ENCODE measurements around the gene PCMT1. TPM values are rescaled to one million over a fixed set of nuclear protein-coding genes. Genes with fewer than 3 reads are reported as not detected.
"Not testable (repeated sequence)": the region's sequence is repeated elsewhere in the genome, so short reads cannot be mapped to it uniquely, and the experiment has no call there.

The PCMT1 gene
- total RNA-seq, 3 donors from 2014 or later: 85.0 to 87.4 (median 87.1) TPM

DNA sequence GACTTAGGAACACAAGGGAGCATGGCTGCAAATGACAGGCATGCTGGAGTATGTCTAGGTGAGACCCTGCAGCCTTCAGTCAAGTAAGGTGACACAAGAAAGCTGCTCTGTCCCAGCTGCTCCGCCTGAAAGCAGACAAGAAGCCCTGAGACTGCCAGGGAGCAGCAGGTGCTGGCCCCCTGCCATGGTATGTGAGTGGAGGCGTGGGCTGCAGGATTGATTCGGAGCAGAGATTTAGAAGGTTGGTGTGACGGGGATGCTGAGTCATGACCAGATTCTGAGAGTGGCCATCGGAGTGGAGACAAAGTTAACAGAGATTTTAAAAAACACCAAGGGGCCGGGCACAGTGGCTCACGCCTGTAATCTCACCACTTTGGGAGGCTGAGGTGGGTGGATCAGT is 96.8 kb downstream of the PCMT1 start:
- H3K27me3 Mint-ChIP-seq (ENCODE audit: low read depth): no peaks in the 10 kb centered on the region
- H3K4me3 Mint-ChIP-seq: no peak overlapping the region
- DNase-seq (no peak), ATAC-seq (no peak)
- no peaks in the 10 kb centered on the region for H3K9me3 Mint-ChIP-seq
- H3K36me3 Mint-ChIP-seq (ENCODE audit: insufficient read depth): peaks cover 4% of the 10 kb centered on the region
- peaks cover under 1% of the 10 kb centered on the region for H3K4me1 Mint-ChIP-seq (ENCODE audit: low read depth)

DNA sequence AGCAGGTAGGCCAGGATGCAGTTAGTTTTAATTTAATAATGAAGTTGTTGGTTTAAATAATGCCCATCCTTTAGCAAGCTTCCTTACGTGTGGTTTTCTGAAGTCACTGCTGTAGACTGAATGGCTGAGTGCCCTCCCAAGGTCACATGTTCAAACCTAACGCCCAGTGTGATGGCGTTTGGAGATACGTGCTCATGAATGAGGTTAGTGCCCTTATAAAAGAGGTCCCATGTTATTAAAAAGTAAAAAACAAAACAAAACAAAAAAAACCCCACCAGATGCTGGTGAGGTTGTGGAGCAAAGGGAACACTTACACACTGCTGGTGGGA is 98.4 kb downstream of the PCMT1 start:
- H3K4me3 Mint-ChIP-seq: no peak overlapping the region
- no peaks in the 10 kb centered on the region for H3K9me3 Mint-ChIP-seq
- ATAC-seq (no peak), DNase-seq (no peak)
- peaks cover 14% of the 10 kb centered on the region for H3K4me1 Mint-ChIP-seq (ENCODE audit: low read depth)
- H3K27me3 Mint-ChIP-seq (ENCODE audit: low read depth): no peaks in the 10 kb centered on the region
- peaks cover 7% of the 10 kb centered on the region for H3K36me3 Mint-ChIP-seq (ENCODE audit: insufficient read depth)

DNA sequence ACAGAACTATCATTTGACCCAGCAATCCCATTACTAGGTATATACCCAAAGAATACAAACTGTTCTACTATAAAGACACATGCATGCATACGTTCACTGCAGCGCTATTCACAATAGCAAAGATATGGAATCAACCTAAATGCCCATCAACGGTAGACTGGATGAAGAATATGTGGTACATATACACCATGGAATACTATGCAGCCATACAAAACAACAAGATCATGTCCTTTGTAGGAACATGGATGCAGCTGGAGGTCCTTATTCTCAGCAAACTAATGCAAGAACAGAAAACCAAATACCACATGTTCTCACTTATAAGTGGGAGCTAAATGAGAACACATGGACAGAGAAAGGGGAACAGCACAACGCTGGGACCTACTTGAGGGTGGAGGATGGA is 98.8 kb downstream of the PCMT1 start:
- H3K27me3 Mint-ChIP-seq (ENCODE audit: low read depth); DNase-seq; H3K9me3 Mint-ChIP-seq; H3K36me3 Mint-ChIP-seq (ENCODE audit: insufficient read depth); H3K4me3 Mint-ChIP-seq; ATAC-seq: not testable (repeated sequence)
- peaks cover 14% of the 10 kb centered on the region for H3K4me1 Mint-ChIP-seq (ENCODE audit: low read depth)

DNA sequence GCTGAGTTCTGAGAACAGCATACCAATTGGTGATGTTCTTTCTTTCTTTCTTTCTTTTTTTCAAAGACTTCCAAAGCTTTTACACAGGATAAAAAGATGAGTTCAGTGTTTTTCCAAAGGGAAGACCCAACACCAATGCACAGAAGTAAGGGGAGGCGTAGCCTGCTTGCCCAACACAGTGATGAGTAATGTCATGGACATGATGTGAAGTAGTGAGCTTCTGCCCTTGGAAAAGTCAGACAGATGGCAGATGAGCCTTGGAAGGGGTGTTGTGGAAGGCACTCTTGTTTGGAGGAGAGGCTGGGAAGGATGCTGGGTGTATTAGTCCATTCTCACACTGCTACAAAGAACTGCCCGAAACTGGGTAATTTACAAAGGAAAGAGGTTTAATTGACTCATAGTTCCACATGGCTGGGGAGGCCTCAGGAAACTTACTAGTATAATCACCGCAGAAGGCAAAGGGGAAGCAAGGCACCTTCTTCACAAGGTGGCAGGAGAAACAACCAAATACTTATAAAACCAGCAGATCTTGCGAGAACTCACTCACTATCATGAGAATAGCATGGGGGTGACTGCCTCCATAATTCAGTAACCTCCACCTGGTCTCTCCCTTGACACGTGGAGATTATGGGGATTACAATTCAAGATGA is 102.0 kb downstream of the PCMT1 start:
- ATAC-seq (no peak), DNase-seq (no peak)
- no peaks in the 10 kb centered on the region for H3K27me3 Mint-ChIP-seq (ENCODE audit: low read depth)
- H3K9me3 Mint-ChIP-seq: no peaks in the 10 kb centered on the region
- H3K36me3 Mint-ChIP-seq (ENCODE audit: insufficient read depth): peaks cover 7% of the 10 kb centered on the region
- H3K4me3 Mint-ChIP-seq: no peak overlapping the region
- peaks cover 14% of the 10 kb centered on the region for H3K4me1 Mint-ChIP-seq (ENCODE audit: low read depth)

DNA sequence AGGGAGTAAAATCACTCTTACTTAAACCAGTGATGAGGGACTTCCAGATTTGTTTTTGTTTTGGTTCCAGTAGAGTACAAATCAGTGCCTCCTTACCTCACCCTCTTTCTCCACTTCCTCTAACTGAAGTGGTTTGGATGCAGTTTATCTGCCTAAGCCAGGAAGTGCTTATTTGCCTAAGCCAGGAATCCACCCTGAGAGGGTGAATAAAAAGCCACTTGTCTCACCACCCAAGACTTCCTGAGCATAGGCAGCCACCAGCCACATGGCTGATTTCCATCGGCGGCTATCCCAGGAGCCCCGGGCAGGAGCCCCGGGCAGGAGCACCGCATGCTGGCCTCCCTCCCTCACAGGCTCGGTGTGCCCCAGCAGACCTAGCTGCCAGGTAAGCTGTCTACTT is 102.6 kb downstream of the PCMT1 start:
- ATAC-seq: no peak
- Mint-ChIP-seq H3K9me3 (no peaks in the 10 kb centered on the region), H3K27me3 (ENCODE audit: low read depth) (no peaks in the 10 kb centered on the region), H3K4me3 (no peak overlapping the region), H3K36me3 (ENCODE audit: insufficient read depth) (peaks cover 7% of the 10 kb centered on the region), H3K4me1 (ENCODE audit: low read depth) (peaks cover 14% of the 10 kb centered on the region)
- DNase-seq: no peak

DNA sequence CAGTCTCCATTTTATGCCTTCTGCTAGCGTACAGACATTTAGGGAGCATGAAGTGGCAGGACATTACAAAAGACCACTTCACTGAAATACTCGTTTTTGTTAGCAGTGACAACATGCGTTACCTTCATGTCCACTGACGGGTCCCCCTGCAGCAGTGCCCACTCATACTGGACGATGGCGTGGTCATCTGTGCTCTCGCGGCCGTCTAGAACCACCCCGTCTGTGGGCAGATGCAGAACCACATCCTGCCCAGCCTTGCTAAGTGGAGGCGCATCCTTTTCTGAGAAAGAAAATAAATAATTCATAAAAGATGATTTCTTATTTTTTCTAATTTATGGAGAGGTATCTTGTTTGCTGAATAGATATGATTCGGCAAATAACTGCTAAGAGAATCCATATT is 103.3 kb downstream of the PCMT1 start:
- Mint-ChIP-seq H3K4me3 (no peak overlapping the region), H3K4me1 (ENCODE audit: low read depth) (peaks cover 14% of the 10 kb centered on the region), H3K36me3 (ENCODE audit: insufficient read depth) (peaks cover 7% of the 10 kb centered on the region), H3K9me3 (no peaks in the 10 kb centered on the region), H3K27me3 (ENCODE audit: low read depth) (no peaks in the 10 kb centered on the region)
- DNase-seq: no peak
- no peak for ATAC-seq

DNA sequence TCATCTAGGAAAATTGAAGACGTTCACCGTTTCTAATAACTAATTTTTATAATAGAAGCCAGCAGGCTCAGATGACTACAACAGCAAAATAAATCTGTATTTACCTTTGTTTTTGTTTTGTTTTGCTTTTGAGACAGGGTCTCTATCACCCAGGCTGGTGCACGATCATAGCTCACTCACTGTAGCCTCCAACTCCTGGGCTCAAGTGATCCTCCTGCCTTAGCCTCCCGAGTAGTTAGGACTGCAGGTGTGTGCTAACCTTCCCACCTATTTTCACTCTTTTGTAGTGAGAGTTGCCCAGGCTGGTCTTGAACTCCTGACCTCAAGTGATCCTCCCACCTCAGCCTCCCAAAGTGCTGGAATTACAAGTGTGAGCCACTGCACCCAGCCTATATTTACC is 104.5 kb downstream of the PCMT1 start:
- H3K4me3 Mint-ChIP-seq; H3K9me3 Mint-ChIP-seq; ATAC-seq; DNase-seq; H3K27me3 Mint-ChIP-seq (ENCODE audit: low read depth); H3K36me3 Mint-ChIP-seq (ENCODE audit: insufficient read depth): not testable (repeated sequence)
- H3K4me1 Mint-ChIP-seq (ENCODE audit: low read depth): peaks cover 14% of the 10 kb centered on the region

DNA sequence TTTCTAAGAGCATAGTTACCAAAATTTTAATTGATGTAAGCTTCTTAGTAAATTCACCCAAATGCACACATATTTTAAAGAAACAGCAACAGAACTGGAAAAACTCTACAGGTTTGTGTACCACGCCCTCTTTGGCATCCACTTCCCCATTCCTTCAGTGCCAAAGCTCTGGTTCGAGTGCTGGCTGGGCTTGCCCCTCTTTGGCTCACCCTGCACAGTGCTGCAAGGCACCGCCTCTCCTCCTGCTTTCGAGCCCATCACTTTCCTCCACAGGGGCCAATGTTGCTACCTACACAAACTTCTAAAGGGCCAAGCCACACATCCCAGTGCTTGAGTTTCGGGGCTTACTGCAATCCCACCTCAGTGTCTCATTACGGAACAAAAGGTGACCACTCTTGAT is 105.0 kb downstream of the PCMT1 start:
- Mint-ChIP-seq H3K27me3 (ENCODE audit: low read depth) (peaks cover 3% of the 10 kb centered on the region), H3K9me3 (no peaks in the 10 kb centered on the region), H3K4me1 (ENCODE audit: low read depth) (peaks cover 14% of the 10 kb centered on the region), H3K4me3 (no peak overlapping the region), H3K36me3 (ENCODE audit: insufficient read depth) (peaks cover 7% of the 10 kb centered on the region)
- no peak for DNase-seq
- ATAC-seq: no peak

DNA sequence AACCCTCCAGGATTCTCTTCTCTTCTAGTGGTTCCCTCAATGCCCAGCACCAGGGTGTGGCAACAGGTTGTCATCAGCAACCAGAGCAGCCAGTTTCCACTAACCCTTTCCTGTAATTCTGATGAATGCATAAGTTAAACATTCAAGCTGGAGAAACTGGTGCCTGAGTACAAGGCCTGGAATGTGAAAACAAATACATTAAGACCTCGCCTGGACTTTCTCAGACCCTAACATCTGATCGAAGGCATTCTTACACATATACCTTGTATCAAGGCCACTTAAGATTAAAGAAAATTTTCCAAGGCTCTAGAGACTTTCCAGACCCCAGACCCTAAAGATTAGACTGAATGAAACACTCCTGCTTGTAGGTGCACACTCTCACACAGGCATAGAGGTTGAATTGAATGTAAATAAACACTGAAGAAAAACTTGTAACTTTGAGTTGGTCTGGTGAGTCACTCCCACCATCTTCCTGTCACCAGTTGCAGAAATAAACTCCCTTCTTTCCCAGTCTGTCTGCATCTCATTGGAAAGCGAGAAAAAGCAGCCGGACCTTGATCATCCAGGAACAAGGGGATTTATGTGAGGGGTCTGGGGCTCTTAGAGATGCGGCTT is 105.6 kb downstream of the PCMT1 start:
- Mint-ChIP-seq H3K4me1 (ENCODE audit: low read depth) (peaks cover 14% of the 10 kb centered on the region), H3K4me3 (no peak overlapping the region), H3K36me3 (ENCODE audit: insufficient read depth) (peaks cover 7% of the 10 kb centered on the region), H3K9me3 (no peaks in the 10 kb centered on the region), H3K27me3 (ENCODE audit: low read depth) (peaks cover 3% of the 10 kb centered on the region)
- ATAC-seq (no peak), DNase-seq (no peak)

DNA sequence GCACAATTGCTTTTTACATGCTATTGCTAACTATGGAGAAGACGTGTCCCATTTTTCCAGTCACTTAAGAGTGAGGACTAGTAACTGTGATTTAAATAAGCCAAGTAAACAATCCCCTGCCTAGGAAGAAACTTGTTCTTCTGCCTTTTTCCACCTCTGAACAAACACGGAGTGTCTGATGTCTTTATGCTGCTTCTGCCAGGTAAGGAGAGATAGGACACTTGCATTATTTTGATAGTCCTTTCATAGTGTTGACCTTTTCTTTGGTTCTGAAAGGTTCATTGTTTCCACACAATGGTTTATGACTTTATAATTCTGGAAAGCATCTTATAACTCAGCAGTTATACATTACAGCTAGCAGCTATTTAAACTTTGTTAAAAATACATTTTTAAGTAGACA is 106.2 kb downstream of the PCMT1 start:
- H3K4me3 Mint-ChIP-seq: no peak overlapping the region
- DNase-seq (no peak), ATAC-seq (no peak)
- H3K27me3 Mint-ChIP-seq (ENCODE audit: low read depth): peaks cover 5% of the 10 kb centered on the region
- peaks cover 7% of the 10 kb centered on the region for H3K36me3 Mint-ChIP-seq (ENCODE audit: insufficient read depth)
- no peaks in the 10 kb centered on the region for H3K9me3 Mint-ChIP-seq
- H3K4me1 Mint-ChIP-seq (ENCODE audit: low read depth): peaks cover 14% of the 10 kb centered on the region

DNA sequence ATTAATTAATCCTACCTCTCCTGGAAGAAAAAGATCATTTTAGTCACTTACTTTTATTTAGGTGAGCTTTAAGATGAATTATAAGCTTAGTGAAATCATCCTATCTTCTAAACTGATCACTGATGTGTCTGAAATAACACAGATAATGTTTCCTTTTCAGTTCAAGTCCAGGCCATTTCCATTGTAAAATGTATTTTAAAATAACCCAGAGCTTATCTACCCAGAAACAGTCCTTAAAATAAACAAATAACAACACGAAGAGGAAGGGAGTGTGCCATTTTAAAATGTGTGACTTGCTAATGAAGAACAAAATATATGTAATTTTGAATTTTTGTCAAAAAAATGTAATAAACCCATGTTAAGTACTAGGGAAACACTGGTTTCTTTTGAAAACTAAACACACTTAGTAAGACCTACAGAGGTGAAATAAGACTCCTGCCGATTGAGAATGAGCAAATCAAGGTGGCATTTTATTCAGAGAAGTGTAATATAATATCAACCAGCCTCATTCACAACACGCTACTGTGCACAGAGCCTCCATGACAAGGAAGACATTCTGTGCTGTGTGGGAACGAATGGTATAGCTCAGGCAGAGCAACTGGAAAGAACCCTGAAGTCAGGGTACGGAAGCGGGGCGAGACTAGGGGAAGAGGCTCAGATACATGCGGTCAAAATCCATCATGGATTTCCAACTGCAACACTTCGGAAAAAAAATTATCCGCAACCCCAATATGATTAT is 106.9 kb downstream of the PCMT1 start:
- no peak for ATAC-seq
- Mint-ChIP-seq H3K9me3 (no peaks in the 10 kb centered on the region), H3K4me1 (ENCODE audit: low read depth) (peaks cover 13% of the 10 kb centered on the region), H3K4me3 (no peak overlapping the region), H3K36me3 (ENCODE audit: insufficient read depth) (peaks cover 2% of the 10 kb centered on the region), H3K27me3 (ENCODE audit: low read depth) (peaks cover 12% of the 10 kb centered on the region)
- no peak for DNase-seq

DNA sequence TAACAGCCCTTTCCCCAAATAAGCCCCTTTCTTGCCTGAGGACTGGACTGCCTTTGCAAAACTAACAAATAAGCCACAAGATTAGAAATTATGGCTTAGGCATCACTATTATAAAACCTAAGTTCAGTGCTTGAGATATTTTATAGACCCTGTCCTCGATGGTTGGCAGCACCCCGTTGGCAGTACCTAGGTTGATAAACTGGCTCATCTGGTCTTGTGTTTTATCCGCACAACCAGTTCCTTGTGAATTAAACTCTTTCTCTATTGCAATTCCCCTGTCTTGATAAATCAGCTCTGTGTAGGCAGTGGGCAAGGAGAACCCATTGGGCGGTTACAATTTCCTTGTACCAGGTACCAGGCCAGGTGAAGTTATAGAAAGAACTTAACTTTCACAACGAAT is 108.0 kb downstream of the PCMT1 start:
- H3K4me1 Mint-ChIP-seq (ENCODE audit: low read depth): peaks cover 5% of the 10 kb centered on the region
- peaks cover 18% of the 10 kb centered on the region for H3K27me3 Mint-ChIP-seq (ENCODE audit: low read depth)
- DNase-seq: no peak

DNA sequence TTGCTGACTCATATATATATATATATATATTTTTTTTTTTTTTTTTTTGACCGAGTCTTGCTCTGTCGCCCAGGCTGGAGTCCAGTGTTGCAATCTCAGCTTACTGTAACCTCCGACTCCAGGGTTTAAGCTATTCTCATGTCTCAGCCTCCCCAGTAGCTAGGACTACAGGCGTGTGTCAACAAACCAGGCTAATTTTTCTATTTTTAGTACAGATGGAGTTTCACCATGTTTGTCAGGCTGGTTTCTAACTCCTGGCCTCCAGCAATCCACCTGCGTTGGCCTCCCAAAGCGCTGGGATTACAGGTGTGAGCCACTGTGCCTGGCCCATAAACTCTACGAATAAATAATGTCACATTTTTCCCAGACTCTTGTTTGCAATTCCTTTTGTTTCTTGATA is 109.8 kb downstream of the PCMT1 start:
- peaks cover 18% of the 10 kb centered on the region for H3K27me3 Mint-ChIP-seq (ENCODE audit: low read depth)
- DNase-seq (no peak), ATAC-seq (no peak)
- no peak overlapping the region for H3K4me3 Mint-ChIP-seq
- H3K9me3 Mint-ChIP-seq: no peaks in the 10 kb centered on the region
- H3K4me1 Mint-ChIP-seq (ENCODE audit: low read depth): peaks cover 8% of the 10 kb centered on the region
- no peaks in the 10 kb centered on the region for H3K36me3 Mint-ChIP-seq (ENCODE audit: insufficient read depth)

More for the DNA sequence above, 108.0 kb downstream of the PCMT1 start:
- Mint-ChIP-seq H3K36me3 (ENCODE audit: insufficient read depth) (no peaks in the 10 kb centered on the region), H3K4me3 (no peak overlapping the region), H3K9me3 (no peaks in the 10 kb centered on the region)
- no peak for ATAC-seq

DNA sequence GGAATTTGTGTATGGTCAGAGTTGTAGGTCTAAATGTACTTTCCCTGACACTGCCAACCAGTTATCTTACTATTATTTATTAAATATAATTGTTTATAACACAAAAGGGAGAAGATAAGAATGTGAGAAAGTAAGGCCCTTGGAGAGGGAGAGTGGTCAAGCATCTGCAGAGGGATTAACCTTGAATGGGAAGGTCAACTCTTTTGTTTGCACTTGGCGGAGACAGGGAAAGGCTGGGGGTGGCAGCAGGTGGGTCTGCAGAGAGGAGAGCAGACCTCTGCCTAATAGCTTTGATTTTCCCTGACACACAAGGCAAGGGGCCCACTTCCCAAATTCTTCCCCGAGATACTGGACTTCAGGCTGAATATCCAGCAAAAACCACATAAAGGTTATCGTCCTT is 110.4 kb downstream of the PCMT1 start:
- peaks cover 18% of the 10 kb centered on the region for H3K27me3 Mint-ChIP-seq (ENCODE audit: low read depth)

DNA sequence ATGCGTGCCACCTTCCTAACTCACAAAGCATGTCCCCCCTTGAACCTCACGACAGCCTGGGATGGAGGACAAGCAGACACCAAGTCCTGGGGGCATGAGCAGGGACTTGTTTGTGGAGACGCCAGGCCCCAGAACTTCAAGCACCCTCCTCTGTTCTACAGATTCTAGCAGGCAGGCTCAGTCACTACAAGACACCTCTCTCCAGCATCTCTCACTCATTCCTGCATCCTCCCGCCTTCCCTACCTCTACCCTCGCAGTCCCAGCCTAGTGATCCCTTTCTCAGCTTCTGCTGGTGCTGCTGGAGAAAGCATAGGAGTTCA is 110.9 kb downstream of the PCMT1 start:
- no peak overlapping the region for H3K4me3 Mint-ChIP-seq
- ATAC-seq (no peak), DNase-seq (no peak)
- no peaks in the 10 kb centered on the region for H3K9me3 Mint-ChIP-seq
- H3K36me3 Mint-ChIP-seq (ENCODE audit: insufficient read depth): no peaks in the 10 kb centered on the region
- peaks cover 12% of the 10 kb centered on the region for H3K4me1 Mint-ChIP-seq (ENCODE audit: low read depth)
- peaks cover 18% of the 10 kb centered on the region for H3K27me3 Mint-ChIP-seq (ENCODE audit: low read depth)

More for the DNA sequence above, 110.4 kb downstream of the PCMT1 start:
- DNase-seq: no peak
- no peak overlapping the region for H3K4me3 Mint-ChIP-seq
- ATAC-seq: no peak
- H3K4me1 Mint-ChIP-seq (ENCODE audit: low read depth): peaks cover 12% of the 10 kb centered on the region
- H3K36me3 Mint-ChIP-seq (ENCODE audit: insufficient read depth): no peaks in the 10 kb centered on the region
- H3K9me3 Mint-ChIP-seq: no peaks in the 10 kb centered on the region

All from activated T-cell treated with anti-CD3 and anti-CD28 coated beads, Interleukin-2, amount 50 U/mL, for 4 hours (primary cell).